Right kidney (tissue), 1 donor: ENCODE results near the gene NFATC3.

ENCODE experiments used
- DNase-seq: peaks from one replicate; pipeline ENCODE4 v3.0.0-alpha.2; 2016

Gene NFATC3

GRCh38 chr16:68274441-68274840, 189.3 kb downstream of the NFATC3 start:
- no peak for DNase-seq

DNA sequence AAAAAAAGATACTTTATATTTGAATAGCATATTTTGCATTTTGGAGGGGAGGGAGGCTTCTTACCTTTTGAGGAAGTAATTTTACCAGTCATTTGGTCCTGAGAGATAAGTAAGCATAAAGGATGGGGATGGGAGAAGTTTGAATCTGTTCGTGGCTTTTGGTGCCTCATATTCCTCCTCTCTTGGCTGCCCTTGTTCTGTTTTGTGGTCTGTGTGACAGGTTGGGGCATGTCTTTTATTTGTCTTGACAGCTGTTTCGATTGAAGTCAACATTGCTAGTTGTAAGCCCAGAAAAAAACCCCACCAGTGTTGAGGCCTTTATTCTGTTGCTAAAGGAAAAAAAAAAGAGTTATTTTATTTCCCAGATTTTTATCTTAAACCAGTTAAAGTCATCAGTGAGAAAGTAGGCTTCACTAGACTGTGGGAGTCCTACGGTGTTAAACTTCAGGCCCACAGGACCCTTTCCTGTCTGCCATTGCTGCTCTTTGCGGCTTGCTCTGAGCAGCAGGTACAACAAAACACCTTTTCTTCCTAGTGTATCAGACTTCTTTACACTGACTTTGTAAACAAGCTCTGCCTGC, 190.5 kb downstream of the NFATC3 start:
- DNase-seq = no peak

DNA sequence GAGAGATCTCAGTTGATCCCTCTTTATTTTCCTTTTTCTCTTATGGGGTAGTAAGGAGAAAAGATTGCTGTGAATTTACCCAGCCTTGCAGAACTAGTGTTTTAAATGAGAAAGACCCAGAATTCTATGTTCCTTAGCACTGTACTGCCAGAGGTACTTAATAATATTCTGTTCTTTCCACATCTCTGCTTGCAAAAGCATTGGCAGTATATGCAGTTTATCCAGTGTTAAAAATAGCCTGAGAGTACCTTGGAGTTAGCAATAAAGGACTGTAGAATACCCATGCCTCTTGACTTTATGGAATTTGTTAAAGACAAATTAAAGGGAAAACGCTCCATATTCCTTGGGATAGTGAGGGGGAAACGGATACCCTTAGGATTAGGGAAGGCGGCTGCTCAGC, 191.1 kb downstream of the NFATC3 start:
- DNase-seq = no peak
